Measurements from ENCODE around the gene FRMPD4. TPM values are rescaled to one million over a fixed set of nuclear protein-coding genes. Genes with fewer than 3 reads are reported as not detected.
"Not testable (repeated sequence)": the region's sequence is repeated elsewhere in the genome, so short reads cannot be mapped to it uniquely, and the experiment has no call there.

Gene FRMPD4
- total and polyA plus RNA-seq, 2 experiments from 2014 or later: 0.60 to 1.5 TPM

GRCh38 chrX:12505127-12505526, 366.9 kb downstream of the FRMPD4 start:
- no peak for TF ChIP-seq CTCF (IDR thresholded peaks at IDR 0.05; ENCODE audit: low read depth, low read length)

DNA sequence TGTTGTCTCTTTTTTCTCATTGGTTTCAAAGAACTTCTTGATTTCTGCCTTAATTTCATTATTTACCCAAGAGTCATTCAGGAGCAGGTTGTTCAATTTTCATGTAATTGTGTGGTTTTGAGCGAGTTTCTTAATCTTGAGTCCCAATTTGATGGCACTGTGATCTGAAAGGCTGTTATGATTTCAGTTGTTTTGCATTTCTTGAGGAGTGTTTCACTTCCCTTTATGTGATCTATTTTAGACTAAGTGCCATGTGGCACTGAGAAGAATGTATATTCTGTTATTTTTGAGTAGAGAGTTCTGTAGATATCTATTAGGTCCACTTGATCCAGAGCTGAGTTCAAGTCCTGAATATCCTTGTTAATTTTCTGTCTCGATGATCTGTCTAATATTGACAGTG, 377.1 kb downstream of the FRMPD4 start:
- not testable (repeated sequence) for DNase-seq (ENCODE audit: low read depth in 1 of 2, low spot score in 1 of 2); H3K9me3 ChIP-seq (ENCODE audit: low read depth); H3K27ac ChIP-seq; H3K4me1 ChIP-seq (ENCODE audit: low read depth); H3K27me3 ChIP-seq; H3K36me3 ChIP-seq; H3K4me3 ChIP-seq

More at GRCh38 chrX:12505127-12505526, 366.9 kb downstream of the FRMPD4 start:
- Histone ChIP-seq H3K36me3 (no peaks in the 10 kb centered on the region), H3K4me1 (ENCODE audit: low read depth) (no peaks in the 10 kb centered on the region), H3K27ac (no peak overlapping the region), H3K9me3 (ENCODE audit: low read depth) (no peaks in the 10 kb centered on the region), H3K4me3 (no peak overlapping the region), H3K27me3 (no peaks in the 10 kb centered on the region)
- no peak for DNase-seq (ENCODE audit: low read depth in 1 of 2, low spot score in 1 of 2)

DNA sequence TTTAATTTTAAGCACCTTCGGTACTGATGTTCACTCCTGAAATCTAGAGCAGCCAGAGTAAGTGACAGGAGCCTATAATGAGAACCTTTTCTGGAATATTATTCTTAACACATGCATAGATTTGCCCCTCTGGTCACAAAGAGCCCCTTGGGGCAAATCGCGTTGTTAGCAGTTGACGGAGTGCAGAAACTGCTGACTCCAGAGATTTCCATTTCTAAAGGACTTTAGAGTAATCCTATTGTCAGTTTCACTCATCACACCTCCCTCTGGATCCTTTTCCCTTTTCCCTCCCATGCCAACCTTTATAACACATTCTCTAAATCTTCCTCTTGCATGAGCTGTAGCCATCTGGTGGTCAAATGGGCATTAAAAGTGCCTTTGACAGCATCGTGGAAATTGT, 388.0 kb downstream of the FRMPD4 start:
- Histone ChIP-seq H3K4me3 (no peak overlapping the region), H3K9me3 (ENCODE audit: low read depth) (no peaks in the 10 kb centered on the region), H3K27me3 (no peaks in the 10 kb centered on the region), H3K4me1 (ENCODE audit: low read depth) (no peaks in the 10 kb centered on the region), H3K36me3 (no peaks in the 10 kb centered on the region), H3K27ac (no peak overlapping the region)
- no peak for DNase-seq (ENCODE audit: low read depth in 1 of 2, low spot score in 1 of 2)
- no peak for TF ChIP-seq CTCF (IDR thresholded peaks at IDR 0.05; ENCODE audit: low read depth, low read length)

DNA sequence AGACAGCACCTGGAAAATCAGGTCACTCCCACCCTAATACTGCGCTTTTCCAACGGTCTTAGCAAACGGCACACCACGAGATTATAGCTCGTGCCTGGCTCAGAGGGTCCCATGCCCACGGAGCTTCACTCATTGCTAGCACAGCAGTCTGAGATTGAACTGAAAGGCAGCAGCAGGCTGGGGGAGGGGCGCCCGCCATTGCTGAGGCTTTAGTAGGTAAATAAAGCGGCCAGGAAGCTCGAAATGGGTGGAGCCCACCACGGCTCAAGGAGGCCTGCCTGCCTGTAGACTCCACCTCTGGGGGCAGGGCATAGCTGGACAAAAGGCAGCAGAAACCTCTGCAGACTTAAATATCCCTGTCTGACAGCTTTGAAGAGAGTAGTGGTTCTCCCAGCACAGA, 399.8 kb downstream of the FRMPD4 start:
- DNase-seq (ENCODE audit: low read depth in 1 of 2, low spot score in 1 of 2); H3K4me1 ChIP-seq (ENCODE audit: low read depth); H3K4me3 ChIP-seq: not testable (repeated sequence)

GRCh38 chrX:12542251-12542650, 404.0 kb downstream of the FRMPD4 start:
- H3K9me3 ChIP-seq (ENCODE audit: low read depth); H3K27me3 ChIP-seq: not testable (repeated sequence)

More for the DNA sequence above, 399.8 kb downstream of the FRMPD4 start:
- not testable (repeated sequence) for H3K36me3 ChIP-seq; H3K27ac ChIP-seq; H3K27me3 ChIP-seq; H3K9me3 ChIP-seq (ENCODE audit: low read depth)

GRCh38 chrX:12548341-12548740, 410.1 kb downstream of the FRMPD4 start:
- no peak for DNase-seq (ENCODE audit: low read depth in 1 of 2, low spot score in 1 of 2)
- Histone ChIP-seq H3K27ac (no peak overlapping the region), H3K36me3 (no peaks in the 10 kb centered on the region), H3K4me3 (no peak overlapping the region), H3K9me3 (ENCODE audit: low read depth) (no peaks in the 10 kb centered on the region), H3K27me3 (no peaks in the 10 kb centered on the region), H3K4me1 (ENCODE audit: low read depth) (no peaks in the 10 kb centered on the region)
- no peak for TF ChIP-seq CTCF (IDR thresholded peaks at IDR 0.05; ENCODE audit: low read depth, low read length)

More at GRCh38 chrX:12542251-12542650, 404.0 kb downstream of the FRMPD4 start:
- H3K36me3 ChIP-seq; H3K4me1 ChIP-seq (ENCODE audit: low read depth); H3K27ac ChIP-seq; DNase-seq (ENCODE audit: low read depth in 1 of 2, low spot score in 1 of 2); H3K4me3 ChIP-seq: not testable (repeated sequence)

DNA sequence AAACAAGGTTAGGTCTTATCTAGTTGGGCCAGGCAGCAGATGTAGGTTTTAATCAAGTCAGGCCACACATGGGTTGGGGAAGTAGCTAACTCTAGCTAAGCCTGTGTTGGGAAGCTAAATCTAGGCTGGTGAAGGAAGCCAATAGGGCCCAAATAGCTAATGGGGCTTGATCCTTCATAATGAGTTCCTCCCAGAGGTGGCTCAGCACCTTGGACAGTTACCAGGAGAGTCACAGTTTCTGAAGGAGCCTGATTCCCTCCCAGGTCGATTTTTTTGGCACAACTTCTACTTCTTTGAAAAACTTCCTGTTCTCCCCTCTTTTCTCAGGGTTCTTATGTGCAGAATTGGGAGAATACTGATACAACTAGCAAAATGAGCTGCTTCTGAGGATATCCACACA, 410.5 kb downstream of the FRMPD4 start:
- peak; percentile 53 to 61 for DNase-seq (ENCODE audit: low read depth in 1 of 2, low spot score in 1 of 2)
- H3K27ac ChIP-seq: no peak overlapping the region
- no peak for TF ChIP-seq CTCF (IDR thresholded peaks at IDR 0.05; ENCODE audit: low read depth, low read length)
- H3K9me3 ChIP-seq (ENCODE audit: low read depth): no peaks in the 10 kb centered on the region
- H3K36me3 ChIP-seq: no peaks in the 10 kb centered on the region
- H3K4me3 ChIP-seq: no peak overlapping the region
- no peaks in the 10 kb centered on the region for H3K27me3 ChIP-seq
- no peaks in the 10 kb centered on the region for H3K4me1 ChIP-seq (ENCODE audit: low read depth)

Data from cardiac muscle cell (in vitro differentiated cells and primary cell).